Panc1 (cell line): Measurements from ENCODE around the gene TAF6. TPM values are rescaled to one million over a fixed set of nuclear protein-coding genes. Genes with fewer than 3 reads are reported as not detected.
A peak's percentile ranks its signal among the peaks of the same experiment; 100 is the strongest.

Source experiments
- ATAC-seq: fragments of 200-7000 bp; cut with Tn5 transposase; 2 replicates; pipeline ENCODE4 v1.9.1; 2020; ENCODE audit warnings: mild to moderate bottlenecking, moderate library complexity
- BruUV-seq: library from RNA; stranded (reverse); fragments of 400-500 nt; replicated peaks from 2 replicates; lab custom pipeline; 2021; lab: Mats Ljungman, UMichigan
- CTCF ChIA-PET: fragments of 300-600 bp; sonication (Branson Sonifier 250); formaldehyde crosslinking; loops from one replicate; lab custom pipeline; 2022; ENCODE audit warnings: antibody characterized with exemption; lab: Charles Lee
- POLR2A ChIA-PET: fragments of 300-600 bp; sonication (Branson Sonifier 250); formaldehyde crosslinking; loops from one replicate; lab custom pipeline; 2022; ENCODE audit warnings: antibody characterized with exemption; lab: Charles Lee
- DNase-seq: peaks from one replicate; pipeline ENCODE4 v3.0.0-alpha.2; 2010; ENCODE audit warnings: low read depth, low spot score
- H3K27ac ChIP-seq: 2 replicates; pipeline ENCODE4 v1.5.1; 2011; ENCODE audit warnings: mild to moderate bottlenecking, low read length, inconsistent platforms
- H3K27me3 ChIP-seq: fragments of 200-500 bp; sonication (Bioruptor generic); 2 replicates; pipeline ENCODE4 v1.6.0; 2014; ENCODE audit warnings: low read length, inconsistent platforms; ENCODE audit not compliant: control insufficient read depth, insufficient read depth
- H3K36me3 ChIP-seq: fragments of 200-500 bp; sonication (Bioruptor generic); 2 replicates; pipeline ENCODE4 v1.5.1; 2014; ENCODE audit warnings: inconsistent platforms, mild to moderate bottlenecking, low read length, moderate library complexity; ENCODE audit not compliant: control insufficient read depth, insufficient read depth
- H3K4me1 ChIP-seq: 2 replicates; pipeline ENCODE4 v1.5.1; 2011; ENCODE audit warnings: inconsistent platforms, mild to moderate bottlenecking, low read length, moderate library complexity; ENCODE audit not compliant: control insufficient read depth, insufficient read depth
- H3K4me3 ChIP-seq, 2 experiments: 2 replicates each; pipeline ENCODE4 v1.5.1; 2011 to 2012; ENCODE audit warnings: low read depth in 2 of 2, low read length in 2 of 2, mild to moderate bottlenecking in 2 of 2, inconsistent platforms in 1 of 2, moderate library complexity in 1 of 2
- H3K9me3 ChIP-seq: fragments of 200-500 bp; sonication (Bioruptor generic); 2 replicates; pipeline ENCODE4 v1.5.1; 2014; ENCODE audit warnings: low read depth, mild to moderate bottlenecking, inconsistent platforms, low read length, moderate library complexity; ENCODE audit not compliant: control insufficient read depth, insufficient read depth
- CTCF ChIP-seq: fragments of 450-650 bp; IDR thresholded peaks from 2 replicates; pipeline ENCODE4 v1.5.1; 2017; ENCODE audit warnings: mild to moderate bottlenecking
- POLR2AphosphoS5 ChIP-seq: IDR thresholded peaks from 2 replicates; pipeline ENCODE4 v1.6.1; 2012; ENCODE audit warnings: mild to moderate bottlenecking, low read depth, low read length, moderate library complexity
- REST ChIP-seq, 2 experiments: IDR thresholded peaks; 2 replicates each; pipeline ENCODE4 v1.6.1; 2011 to 2012; ENCODE audit warnings: low read depth in 2 of 2, control low read depth in 1 of 2, low read length in 1 of 2, mild to moderate bottlenecking in 1 of 2, moderate library complexity in 1 of 2; ENCODE audit not compliant: insufficient read depth in 1 of 2
- SIN3A ChIP-seq: IDR thresholded peaks from 2 replicates; pipeline ENCODE4 v1.6.1; 2012; ENCODE audit warnings: low read depth, mild to moderate bottlenecking, low read length, moderate library complexity, borderline replicate concordance; ENCODE audit not compliant: insufficient read depth
- TCF7L2 ChIP-seq: IDR thresholded peaks from 2 replicates; pipeline ENCODE4 v1.6.1; 2011; ENCODE audit warnings: mild to moderate bottlenecking, low read depth, low read length, inconsistent platforms
- in situ Hi-C: cut with HindIII; loops from 2 replicates; pipeline ENCODE4 v1.10.0; 2016; ENCODE audit warnings: low sequenced_read_pairs, low pct_unique_long_range_greater_than_20kb
- intact Hi-C: fragments of 100-400 bp; cut with micrococcal nuclease; formaldehyde crosslinking; loops from one replicate; pipeline ENCODE4 v1.10.0; 2022; ENCODE audit not compliant: unreplicated experiment
- total RNA-seq: library from RNA; stranded (reverse); gene quantifications from one replicate; pipeline ENCODE4 v1.2.1, GENCODE V29; 2021; ENCODE audit not compliant: unreplicated experiment

Gene TAF6
- total RNA-seq, 1 experiment from 2014 or later, result 92.3 TPM

- H3K36me3 ChIP-seq, result peaks cover 11% of the 10 kb centered on the region
- DNase-seq, result no peak
- H3K27me3 ChIP-seq, result no peaks in the 10 kb centered on the region
- no peak overlapping the region for H3K4me3 ChIP-seq
- TF ChIP-seq POLR2AphosphoS5 (no peak), SIN3A (no peak), REST (IDR thresholded peaks at IDR 0.05; ENCODE audit: insufficient read depth in 1 of 2, low read depth in 2 of 2, low read length in 1 of 2) (no peak), CTCF (no peak), TCF7L2 (no peak)
- POLR2A ChIA-PET, result no interaction called here
- no TSS peak for BruUV-seq
- H3K9me3 ChIP-seq, result no peaks in the 10 kb centered on the region
- CTCF ChIA-PET, result no interaction called here
- H3K27ac ChIP-seq, result no peak overlapping the region
- in situ Hi-C loops (no loop called here), intact Hi-C loops (loop anchor here (10.0 kb wide), 1 partner anchor 91 kb away; no protein-coding TSS in a partner anchor)
- H3K4me1 ChIP-seq, result peaks cover 24% of the 10 kb centered on the region
- no peak for ATAC-seq
Measured at GRCh38 chr7:100085515-100085914, 33.6 kb downstream of the TAF6 start.

- Histone ChIP-seq H3K4me1 (peaks cover 15% of the 10 kb centered on the region), H3K4me3 (peak overlapping the region in 1 of 2 experiments; percentile 99; a peak in 1 of 4 replicates), H3K9me3 (no peaks in the 10 kb centered on the region), H3K27ac (peak overlapping the region; percentile 75; the same call in 1 of the 2 replicates), H3K36me3 (peaks cover 8% of the 10 kb centered on the region; the same call in 1 of the 2 replicates), H3K27me3 (no peaks in the 10 kb centered on the region)
- CTCF ChIA-PET, result interaction anchor here (0.7 kb wide), 1 partner anchor 94 kb away, joined by 6 read pairs; no protein-coding TSS in a partner anchor
- in situ Hi-C loops (no loop called here), intact Hi-C loops (loop anchor here (10.0 kb wide), 1 partner anchor 88 kb away; no protein-coding TSS in a partner anchor)
- no peak for TF ChIP-seq CTCF
- TF ChIP-seq TCF7L2, result no peak
- no peak for TF ChIP-seq POLR2AphosphoS5
- TF ChIP-seq SIN3A, result no peak
- TF ChIP-seq REST (IDR thresholded peaks at IDR 0.05; ENCODE audit: insufficient read depth in 1 of 2, low read depth in 2 of 2, low read length in 1 of 2), result no peak
- ATAC-seq (no peak), DNase-seq (no peak)
- no TSS peak for BruUV-seq
- POLR2A ChIA-PET, result interaction anchor here (0.6 to 1.0 kb wide), 3 partner anchors 19 to 1087 kb away, joined by 4 to 5 read pairs (median 4); partner anchors contain the start of genes AP4M1 and MCM7
Measured at GRCh38 chr7:100082978-100083377, 36.2 kb downstream of the TAF6 start.
